ENCODE results near the gene INHBB.

GRCh38 chr2:120323214-120323613, 22.7 kb upstream of the INHBB start:
- TF ChIP-seq, protein P1, sequence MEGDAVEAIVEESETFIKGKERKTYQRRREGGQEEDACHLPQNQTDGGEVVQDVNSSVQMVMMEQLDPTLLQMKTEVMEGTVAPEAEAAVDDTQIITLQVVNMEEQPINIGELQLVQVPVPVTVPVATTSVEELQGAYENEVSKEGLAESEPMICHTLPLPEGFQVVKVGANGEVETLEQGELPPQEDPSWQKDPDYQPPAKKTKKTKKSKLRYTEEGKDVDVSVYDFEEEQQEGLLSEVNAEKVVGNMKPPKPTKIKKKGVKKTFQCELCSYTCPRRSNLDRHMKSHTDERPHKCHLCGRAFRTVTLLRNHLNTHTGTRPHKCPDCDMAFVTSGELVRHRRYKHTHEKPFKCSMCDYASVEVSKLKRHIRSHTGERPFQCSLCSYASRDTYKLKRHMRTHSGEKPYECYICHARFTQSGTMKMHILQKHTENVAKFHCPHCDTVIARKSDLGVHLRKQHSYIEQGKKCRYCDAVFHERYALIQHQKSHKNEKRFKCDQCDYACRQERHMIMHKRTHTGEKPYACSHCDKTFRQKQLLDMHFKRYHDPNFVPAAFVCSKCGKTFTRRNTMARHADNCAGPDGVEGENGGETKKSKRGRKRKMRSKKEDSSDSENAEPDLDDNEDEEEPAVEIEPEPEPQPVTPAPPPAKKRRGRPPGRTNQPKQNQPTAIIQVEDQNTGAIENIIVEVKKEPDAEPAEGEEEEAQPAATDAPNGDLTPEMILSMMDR (IDR thresholded peaks at IDR 0.05) = no peak
- no peak for TF ChIP-seq POLR2A (IDR thresholded peaks at IDR 0.05)
- no peak for TF ChIP-seq POLR2AphosphoS5 (IDR thresholded peaks at IDR 0.05)

All from prostate gland (tissue), 2 donors.